Dermis lymphatic vessel endothelial cell (primary cell): ENCODE data around the gene PRMT6. TPM values are rescaled to one million over a fixed set of nuclear protein-coding genes. Genes with fewer than 3 reads are reported as not detected.

Experiments used
- total RNA-seq: library from RNA; depleted of rRNA; stranded (reverse); fragments of >200 nt; gene quantifications from 2 replicates; pipeline ENCODE4 v1.2.1, GENCODE V29; 2014

PRMT6 gene
- total RNA-seq = 10.6 and 12.4 TPM in 2 replicates

GRCh38 chr1:107056426-107057196, at the start of gene PRMT6:
TSS of gene PRMT6 (plus strand) at chr1:107056674. CDS start at chr1:107056716, 42 bp downstream.

Other genes starting within 250 kb of the PRMT6 start
- not detected in 2 replicates for gene NTNG1, start 84.4 kb downstream of the PRMT6 start, total RNA-seq